Psoas muscle (tissue), 7 donors: Measurements from ENCODE around the gene LOC101059915.
A peak's percentile ranks its signal among the peaks of the same experiment; 100 is the strongest.
"Not testable (repeated sequence)": the region's sequence is repeated elsewhere in the genome, so short reads cannot be mapped to it uniquely, and the experiment has no call there.

Experiments
- ATAC-seq, 4 donors: fragments of 200-7000 bp; cut with Tn5 transposase; one replicate each; pipeline ENCODE4 v1.9.1; 2020; ENCODE audit warnings: moderate library complexity in 3 of 4, mild to moderate bottlenecking in 2 of 4
- DNase-seq, 2 donors: peaks; one replicate each; pipeline ENCODE4 v3.0.0-alpha.2; 2020
- H3K27ac ChIP-seq: fragments of 200-600 bp; one replicate; pipeline ENCODE4 v1.8.0; 2022
- H3K27me3 ChIP-seq, 3 donors: fragments of 200-600 bp in 1 of 3; one replicate each; pipeline versions ENCODE4 v1.6.1 to v1.8.0; 2013 to 2022; ENCODE audit warnings: low read length in 2 of 3, mild to moderate bottlenecking in 2 of 3, moderate library complexity in 1 of 3; ENCODE audit not compliant: insufficient read depth in 3 of 3
- H3K36me3 ChIP-seq, 2 donors: fragments of 200-600 bp in 1 of 2; one replicate each; pipeline versions ENCODE4 v1.6.1 to v1.8.0; 2013 to 2022; ENCODE audit warnings: low read depth in 1 of 2, mild to moderate bottlenecking in 1 of 2, moderate library complexity in 1 of 2; ENCODE audit not compliant: insufficient read depth in 1 of 2
- H3K4me1 ChIP-seq: fragments of 200-600 bp; one replicate; pipeline ENCODE4 v1.8.0; 2022
- H3K4me3 ChIP-seq: fragments of 200-600 bp; one replicate; pipeline ENCODE4 v1.8.0; 2022; ENCODE audit warnings: mild to moderate bottlenecking
- H3K9me3 ChIP-seq: fragments of 200-600 bp; one replicate; pipeline ENCODE4 v1.8.0; 2022
- WGBS, 3 donors: extraction: QIAGEN DNeasy Blood & Tissue Kit; methylation state at CpG; one replicate each; pipeline versions ENCODE4 v1.1.6 to v1.1.7; 2013; 5-methylcytosine and 5-hydroxymethylcytosine counted together
- intact Hi-C, 2 donors: fragments of 100-400 bp; cut with DNase I; formaldehyde crosslinking; loops; one replicate each; pipeline versions ENCODE4 v1.11.0 to v1.14.2; 2022
- TF ChIP-seq, protein P1 (sequence below): fragments of 200-600 bp; IDR thresholded peaks from one replicate; pipeline ENCODE4 v1.8.0; 2022; ENCODE audit warnings: antibody characterized with exemption
- donor health status: healthy with polysubstance abuse.
- donor health status: DM: no; HTN: no; CAD: no; lungs with moderate emphysema.
- donor health status: Bipolar disorder and iron deficiency.
- donor health status: healthy.
- donor health status: DM: yes; HTN: yes; CAD: no.
- donor health status: DM: no; HTN: no; CAD: no.
- donor health status: DM: yes; HTN: yes; CAD: no.

LOC101059915 gene

DNA sequence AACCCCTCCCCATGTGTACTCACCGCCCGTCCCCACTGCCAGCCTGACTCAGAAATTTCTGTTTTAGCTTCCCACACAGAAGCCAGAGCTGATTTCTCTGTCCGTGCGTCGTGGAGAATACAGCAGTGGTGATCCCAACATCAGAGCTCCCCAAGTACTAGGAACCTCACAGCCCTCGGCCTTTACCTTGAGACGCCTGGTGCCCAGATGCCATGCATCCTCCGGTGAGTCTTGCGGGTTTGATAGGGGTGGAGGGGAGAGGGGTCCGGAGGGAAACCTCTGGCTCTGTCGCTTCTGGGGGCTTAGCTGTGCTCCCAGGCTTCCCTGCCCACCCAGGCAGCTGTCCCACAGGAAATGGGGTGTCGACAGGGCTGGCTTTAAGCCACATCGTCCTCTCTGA lies 2.1 kb downstream of the LOC101059915 start:
- intact Hi-C loops, result no loop called here
- ATAC-seq (no peak), DNase-seq (no peak)
- Histone ChIP-seq H3K27ac (no peak overlapping the region), H3K36me3 (no peaks in the 10 kb centered on the region), H3K4me3 (no peak overlapping the region), H3K27me3 (peaks cover 0 to 5% (median 0%) of the 10 kb centered on the region in 3 donors), H3K9me3 (no peaks in the 10 kb centered on the region), H3K4me1 (no peaks in the 10 kb centered on the region)
- TF ChIP-seq, protein P1, sequence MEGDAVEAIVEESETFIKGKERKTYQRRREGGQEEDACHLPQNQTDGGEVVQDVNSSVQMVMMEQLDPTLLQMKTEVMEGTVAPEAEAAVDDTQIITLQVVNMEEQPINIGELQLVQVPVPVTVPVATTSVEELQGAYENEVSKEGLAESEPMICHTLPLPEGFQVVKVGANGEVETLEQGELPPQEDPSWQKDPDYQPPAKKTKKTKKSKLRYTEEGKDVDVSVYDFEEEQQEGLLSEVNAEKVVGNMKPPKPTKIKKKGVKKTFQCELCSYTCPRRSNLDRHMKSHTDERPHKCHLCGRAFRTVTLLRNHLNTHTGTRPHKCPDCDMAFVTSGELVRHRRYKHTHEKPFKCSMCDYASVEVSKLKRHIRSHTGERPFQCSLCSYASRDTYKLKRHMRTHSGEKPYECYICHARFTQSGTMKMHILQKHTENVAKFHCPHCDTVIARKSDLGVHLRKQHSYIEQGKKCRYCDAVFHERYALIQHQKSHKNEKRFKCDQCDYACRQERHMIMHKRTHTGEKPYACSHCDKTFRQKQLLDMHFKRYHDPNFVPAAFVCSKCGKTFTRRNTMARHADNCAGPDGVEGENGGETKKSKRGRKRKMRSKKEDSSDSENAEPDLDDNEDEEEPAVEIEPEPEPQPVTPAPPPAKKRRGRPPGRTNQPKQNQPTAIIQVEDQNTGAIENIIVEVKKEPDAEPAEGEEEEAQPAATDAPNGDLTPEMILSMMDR, result no peak
- WGBS, 3 donors, result 40 to 57% (median 40%) methylated on average over 9 to 13 of the region's 13 CpGs

DNA sequence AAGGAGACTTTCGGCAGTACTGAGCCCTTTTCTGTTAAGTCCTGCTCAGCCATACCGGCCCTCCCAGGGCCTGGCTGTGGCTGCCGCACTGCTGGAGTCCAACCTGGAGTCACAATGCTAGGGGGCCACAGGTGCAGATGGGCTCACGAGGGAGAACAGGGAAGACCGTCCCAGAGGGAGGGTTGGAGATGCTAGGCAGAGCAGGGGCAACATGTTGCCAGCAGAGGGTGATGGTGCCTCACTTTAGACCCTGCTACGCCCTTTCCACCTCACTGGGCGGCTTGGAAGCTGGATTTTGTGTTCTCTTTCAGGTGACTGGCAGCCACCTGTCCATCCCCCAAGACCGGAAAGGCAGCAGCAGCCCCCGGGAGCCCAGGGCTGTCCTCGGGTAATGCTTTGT lies 2.6 kb downstream of the LOC101059915 start:
- TF ChIP-seq, protein P1, result peak; percentile 24
- H3K36me3 ChIP-seq, H3K4me3 ChIP-seq, H3K27ac ChIP-seq, H3K4me1 ChIP-seq, H3K9me3 ChIP-seq, intact Hi-C loops, ATAC-seq, H3K27me3 ChIP-seq: not testable (repeated sequence)
- peak in 1 of 2 donors; percentile 39 for DNase-seq
- 16 to 37% (median 20%) methylated on average over 6 to 10 of the region's 10 CpGs for WGBS, 3 donors

DNA sequence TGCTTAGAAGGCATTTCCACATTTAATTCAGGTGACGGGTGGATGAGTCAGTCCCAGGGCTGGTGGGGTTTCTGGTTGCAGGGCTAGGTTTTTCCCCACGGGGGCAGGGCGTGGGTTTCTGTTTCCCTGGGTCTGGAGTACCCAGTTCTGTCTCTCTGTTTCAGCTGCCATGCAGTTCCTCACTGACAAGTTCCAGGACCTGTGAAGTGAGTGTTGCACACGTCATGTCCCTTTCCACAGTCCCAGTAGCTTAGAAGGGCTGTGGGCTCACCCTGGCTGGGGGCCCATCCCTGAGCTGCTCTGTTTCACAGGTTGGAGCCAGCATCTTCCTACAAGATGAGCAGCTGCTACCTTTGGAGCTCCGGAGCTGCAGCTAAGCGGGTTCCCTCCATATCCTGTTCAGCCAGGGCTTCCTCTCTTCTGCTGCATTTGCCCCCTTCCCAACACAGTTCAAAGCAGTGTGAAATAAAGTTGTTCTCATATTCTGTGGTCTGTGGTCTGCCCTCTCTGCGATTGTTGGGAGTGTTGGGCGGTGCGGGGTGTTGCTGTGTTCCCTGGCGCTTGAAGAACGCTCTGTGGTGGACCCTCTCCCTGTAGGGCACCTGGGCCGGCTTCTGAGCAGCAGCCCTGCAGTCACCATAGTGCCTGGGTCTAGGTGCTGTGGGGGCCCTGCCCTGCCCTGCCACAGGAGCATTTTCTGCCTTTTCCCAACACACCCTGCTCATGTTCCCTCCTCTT lies 3.9 kb downstream of the LOC101059915 start:
- Histone ChIP-seq H3K27me3 (peaks cover 0 to 5% (median 0%) of the 10 kb centered on the region in 3 donors), H3K27ac (no peak overlapping the region), H3K36me3 (no peaks in the 10 kb centered on the region), H3K4me1 (no peaks in the 10 kb centered on the region), H3K4me3 (no peak overlapping the region), H3K9me3 (no peaks in the 10 kb centered on the region)
- intact Hi-C loops, result no loop called here
- no peak for ATAC-seq
- DNase-seq, result no peak
- TF ChIP-seq, protein P1, result no peak
- WGBS, 3 donors, result 67 to 80% (median 79%) methylated on average over 11 to 12 of the region's 12 CpGs

DNA sequence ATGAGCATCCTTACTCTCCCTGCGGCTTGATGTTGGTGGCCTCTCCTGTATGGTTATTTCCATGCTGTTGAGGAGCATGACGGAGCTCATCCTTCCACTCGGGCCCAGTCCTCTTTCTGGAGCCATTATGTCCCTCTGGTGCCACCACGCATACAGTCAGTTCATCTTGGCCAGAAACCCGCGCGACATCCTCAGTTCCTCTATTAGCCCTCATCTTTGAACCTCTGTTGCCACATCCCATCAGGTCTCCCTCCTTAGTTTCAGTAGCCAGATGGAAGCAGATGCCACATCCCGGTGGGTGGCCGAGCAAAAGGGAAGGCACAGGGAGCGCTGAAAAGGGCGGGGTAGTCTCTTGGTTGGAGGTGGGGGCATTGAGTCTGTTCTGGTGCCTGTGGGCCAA lies 4.6 kb downstream of the LOC101059915 start:
- H3K27me3 ChIP-seq, result peaks cover 0 to 5% (median 0%) of the 10 kb centered on the region in 3 donors
- no peak overlapping the region for H3K4me3 ChIP-seq
- no peaks in the 10 kb centered on the region for H3K36me3 ChIP-seq
- DNase-seq, result no peak
- H3K9me3 ChIP-seq, result no peaks in the 10 kb centered on the region
- no peak for ATAC-seq
- no peaks in the 10 kb centered on the region for H3K4me1 ChIP-seq
- 89 to 91% (median 89%) methylated on average over 9 to 11 of the region's 11 CpGs for WGBS, 3 donors
- no peak overlapping the region for H3K27ac ChIP-seq
- intact Hi-C loops, result no loop called here
- TF ChIP-seq, protein P1, result no peak

DNA sequence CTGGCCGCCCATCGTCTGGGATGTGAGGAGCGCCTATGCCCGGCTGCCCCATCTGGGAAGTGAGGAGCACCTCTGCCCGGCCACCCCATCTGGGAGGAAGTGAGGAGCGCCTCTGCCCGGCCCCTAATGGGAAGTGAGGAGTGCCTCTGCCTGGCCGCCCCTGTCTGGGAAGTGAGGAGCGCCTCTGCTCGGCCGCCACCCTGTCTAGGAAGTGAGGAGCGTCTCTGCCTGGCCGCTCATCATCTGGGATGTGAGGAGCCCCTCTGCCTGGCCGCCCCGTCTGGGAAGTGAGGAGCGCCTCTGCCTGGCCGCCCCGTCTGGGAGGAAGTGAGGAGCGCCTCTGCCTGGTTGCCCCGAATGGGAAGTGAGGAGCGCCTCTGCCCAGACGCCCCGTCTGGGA lies 8.3 kb downstream of the LOC101059915 start:
- DNase-seq, H3K4me3 ChIP-seq, H3K36me3 ChIP-seq, H3K27ac ChIP-seq, H3K4me1 ChIP-seq, H3K27me3 ChIP-seq, intact Hi-C loops, ATAC-seq, H3K9me3 ChIP-seq: not testable (repeated sequence)
- WGBS, 3 donors, result 93 to 100% (median 96%) methylated on average over 12 to 23 of the region's 23 CpGs

DNA sequence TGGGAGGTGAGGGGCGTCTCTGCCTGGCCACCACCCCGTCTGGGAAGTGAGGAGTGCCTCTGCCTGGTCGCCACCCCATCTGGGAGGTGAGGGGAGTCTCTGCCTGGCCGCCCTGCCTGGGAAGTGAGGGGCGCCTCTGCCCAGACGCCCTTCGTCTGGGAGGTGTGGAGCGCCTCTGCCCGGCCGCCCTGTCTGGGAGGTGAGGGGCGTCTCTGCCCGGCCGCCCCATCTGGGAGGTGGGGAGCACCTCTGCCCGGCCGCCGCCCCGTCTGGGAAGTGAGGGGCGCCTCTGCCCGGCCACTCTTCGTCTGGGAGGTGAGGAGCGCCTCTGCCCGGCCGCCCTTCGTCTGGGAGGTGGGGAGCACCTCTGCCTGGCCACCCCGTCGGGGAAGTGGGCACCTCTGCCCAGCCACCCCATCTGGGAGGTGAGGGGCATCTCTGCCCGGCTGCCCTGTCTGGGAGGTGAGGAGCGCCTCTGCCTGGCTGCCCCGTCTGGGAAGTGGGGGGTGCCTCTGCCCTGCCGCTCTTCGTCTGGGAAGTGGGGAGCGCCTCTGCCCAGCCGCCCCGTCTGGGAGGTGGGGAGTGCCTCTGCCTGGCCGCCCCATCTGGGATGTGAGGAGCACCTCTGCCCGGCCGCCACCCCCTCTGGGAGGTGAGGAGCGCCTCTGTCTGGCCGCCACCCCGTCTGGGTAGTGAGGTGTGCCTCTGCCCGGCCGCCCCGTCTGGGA lies 8.9 kb downstream of the LOC101059915 start:
- H3K36me3 ChIP-seq, H3K27ac ChIP-seq, ATAC-seq, H3K27me3 ChIP-seq, intact Hi-C loops, H3K9me3 ChIP-seq, H3K4me1 ChIP-seq, H3K4me3 ChIP-seq: not testable (repeated sequence)
- peak; percentile 10 to 50 for DNase-seq
- 88 to 90% (median 90%) methylated on average over 18 to 39 of the region's 43 CpGs for WGBS, 3 donors

DNA sequence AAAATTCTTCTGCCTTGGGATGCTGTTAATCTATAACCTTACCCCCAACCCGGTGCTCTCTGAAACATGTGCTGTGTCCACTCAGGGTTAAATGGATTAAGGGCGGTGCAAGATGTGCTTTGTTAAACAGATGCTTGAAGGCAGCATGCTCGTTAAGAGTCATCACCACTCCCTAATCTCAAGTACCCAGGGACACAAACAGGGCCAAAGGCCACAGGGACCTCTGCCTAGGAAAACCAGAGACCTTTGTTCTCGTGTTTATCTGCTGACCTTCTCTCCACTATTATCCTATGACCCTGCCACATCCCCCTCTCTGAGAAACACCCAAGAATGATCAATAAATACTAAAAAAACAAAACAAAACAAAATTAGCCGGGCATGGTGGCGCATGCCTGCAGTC lies 9.8 kb downstream of the LOC101059915 start:
- H3K27ac ChIP-seq, ATAC-seq, H3K4me3 ChIP-seq, H3K4me1 ChIP-seq, DNase-seq, H3K36me3 ChIP-seq, intact Hi-C loops, H3K9me3 ChIP-seq: not testable (repeated sequence)
- H3K27me3 ChIP-seq, result peaks cover 0 to 11% (median 0%) of the 10 kb centered on the region in 3 donors
- WGBS, 3 donors, result 80 to 96% (median 89%) methylated on average over 2 to 5 of the region's 6 CpGs
